ENCODE data around the gene NSUN4. TPM values are rescaled to one million over a fixed set of nuclear protein-coding genes. Genes with fewer than 3 reads are reported as not detected.

The NSUN4 gene
- total and polyA plus RNA-seq, 9 donors, result 9.0 to 15.5 (median 12.1) TPM

DNA sequence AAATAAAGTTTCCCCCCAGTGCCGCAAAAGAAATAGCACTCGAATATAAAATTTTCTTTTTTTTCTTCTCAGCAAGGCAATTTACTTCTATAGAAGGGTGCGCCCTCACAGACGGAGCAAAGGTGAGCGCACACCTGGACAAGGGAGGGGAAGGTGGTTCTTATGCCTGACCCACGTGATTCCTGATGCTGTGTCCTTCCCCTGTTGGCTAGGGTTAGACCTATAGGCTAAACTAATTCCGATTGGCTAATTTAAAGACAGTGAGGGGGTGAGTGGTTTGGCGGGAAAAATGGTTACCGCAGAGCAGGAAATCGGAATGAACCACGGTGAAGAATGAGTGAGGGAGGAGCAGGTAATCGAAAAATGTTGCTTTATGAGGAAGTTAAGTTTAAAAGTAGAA lies 52.9 kb downstream of the NSUN4 start:
- no peak overlapping the region for H3K4me3 ChIP-seq (ENCODE audit: low read length)

GRCh38 chr1:46394108-46394871 lies 53.7 kb downstream of the NSUN4 start, which contains the start of gene FAAH:
Gene FAAH (plus strand): TSS chr1:46394317. CDS start chr1:46394349, 32 bp downstream.
- H3K9me3 ChIP-seq (replicated peaks; ENCODE audit: control insufficient read depth, low read depth, low read length), result peaks cover 13% of the 10 kb centered on the region
- H3K27me3 ChIP-seq (ENCODE audit: control insufficient read depth, insufficient read depth, low read length), result peaks cover 29% of the 10 kb centered on the region
- peak; percentile 78 for DNase-seq
- H3K36me3 ChIP-seq (ENCODE audit: control insufficient read depth, insufficient read depth, low read length), result no peaks in the 10 kb centered on the region
- peak within 1 kb of the TSS; percentile 40 for H3K4me3 ChIP-seq (ENCODE audit: low read length)
- 1% methylated on average over 65 of the region's 75 CpGs for WGBS (ENCODE audit: insufficient coverage)
- no peak within 1 kb of the TSS for H3K27ac ChIP-seq (ENCODE audit: low read length)
- peaks cover 25% of the 10 kb centered on the region for H3K4me1 ChIP-seq (ENCODE audit: control insufficient read depth, insufficient read depth, low read length)

More for the DNA sequence above, 52.9 kb downstream of the NSUN4 start:
- Histone ChIP-seq H3K36me3 (ENCODE audit: control insufficient read depth, insufficient read depth, low read length) (no peaks in the 10 kb centered on the region), H3K9me3 (replicated peaks; ENCODE audit: control insufficient read depth, low read depth, low read length) (peaks cover 13% of the 10 kb centered on the region), H3K4me1 (ENCODE audit: control insufficient read depth, insufficient read depth, low read length) (peaks cover 25% of the 10 kb centered on the region), H3K27ac (ENCODE audit: low read length) (no peak overlapping the region), H3K27me3 (ENCODE audit: control insufficient read depth, insufficient read depth, low read length) (peaks cover 29% of the 10 kb centered on the region)
- WGBS (ENCODE audit: insufficient coverage), result 89% methylated on average over 8 of the region's 12 CpGs
- DNase-seq, result no peak

GRCh38 chr1:46394872-46395465 lies 54.4 kb downstream of the NSUN4 start:
- 16% methylated on average over 16 of the region's 17 CpGs for WGBS (ENCODE audit: insufficient coverage)
- peaks cover 29% of the 10 kb centered on the region for H3K27me3 ChIP-seq (ENCODE audit: control insufficient read depth, insufficient read depth, low read length)
- no peak overlapping the region for H3K27ac ChIP-seq (ENCODE audit: low read length)
- peaks cover 13% of the 10 kb centered on the region for H3K9me3 ChIP-seq (replicated peaks; ENCODE audit: control insufficient read depth, low read depth, low read length)
- DNase-seq, result peak; percentile 66
- H3K4me1 ChIP-seq (ENCODE audit: control insufficient read depth, insufficient read depth, low read length), result peaks cover 25% of the 10 kb centered on the region
- H3K4me3 ChIP-seq (ENCODE audit: low read length), result peak overlapping the region; percentile 40
- H3K36me3 ChIP-seq (ENCODE audit: control insufficient read depth, insufficient read depth, low read length), result no peaks in the 10 kb centered on the region

- DNase-seq, result no peak
- H3K9me3 ChIP-seq (replicated peaks; ENCODE audit: control insufficient read depth, low read depth, low read length), result peaks cover 13% of the 10 kb centered on the region
- H3K4me3 ChIP-seq (ENCODE audit: low read length), result no peak overlapping the region
- H3K27me3 ChIP-seq (ENCODE audit: control insufficient read depth, insufficient read depth, low read length), result peaks cover 29% of the 10 kb centered on the region
- no peak overlapping the region for H3K27ac ChIP-seq (ENCODE audit: low read length)
- H3K36me3 ChIP-seq (ENCODE audit: control insufficient read depth, insufficient read depth, low read length), result no peaks in the 10 kb centered on the region
- peaks cover 35% of the 10 kb centered on the region for H3K4me1 ChIP-seq (ENCODE audit: control insufficient read depth, insufficient read depth, low read length)
- WGBS (ENCODE audit: insufficient coverage), result 59% methylated on average over 7 of the region's 10 CpGs
These were observed 56.1 kb downstream of the NSUN4 start for GRCh38 chr1:46396441-46397398.

- Histone ChIP-seq H3K4me1 (ENCODE audit: control insufficient read depth, insufficient read depth, low read length) (peaks cover 39% of the 10 kb centered on the region), H3K27ac (ENCODE audit: low read length) (peak overlapping the region; percentile 37), H3K36me3 (ENCODE audit: control insufficient read depth, insufficient read depth, low read length) (no peaks in the 10 kb centered on the region), H3K9me3 (replicated peaks; ENCODE audit: control insufficient read depth, low read depth, low read length) (no peaks in the 10 kb centered on the region), H3K4me3 (ENCODE audit: low read length) (no peak overlapping the region), H3K27me3 (ENCODE audit: control insufficient read depth, insufficient read depth, low read length) (peaks cover 14% of the 10 kb centered on the region)
- WGBS (ENCODE audit: insufficient coverage), result 38% methylated on average over 6 of the region's 9 CpGs
- DNase-seq, result no peak
These were observed 58.7 kb downstream of the NSUN4 start for GRCh38 chr1:46399307-46399706.

- H3K36me3 ChIP-seq (ENCODE audit: control insufficient read depth, insufficient read depth, low read length), result no peaks in the 10 kb centered on the region
- no peaks in the 10 kb centered on the region for H3K9me3 ChIP-seq (replicated peaks; ENCODE audit: control insufficient read depth, low read depth, low read length)
- WGBS (ENCODE audit: insufficient coverage), result 48% methylated on average over 4 of the region's 4 CpGs
- peaks cover 28% of the 10 kb centered on the region for H3K4me1 ChIP-seq (ENCODE audit: control insufficient read depth, insufficient read depth, low read length)
- no peak overlapping the region for H3K4me3 ChIP-seq (ENCODE audit: low read length)
- DNase-seq, result no peak
- H3K27me3 ChIP-seq (ENCODE audit: control insufficient read depth, insufficient read depth, low read length), result peaks cover 6% of the 10 kb centered on the region
- peak overlapping the region; percentile 7 for H3K27ac ChIP-seq (ENCODE audit: low read length)
These were observed 59.8 kb downstream of the NSUN4 start for GRCh38 chr1:46400421-46400820.

DNA sequence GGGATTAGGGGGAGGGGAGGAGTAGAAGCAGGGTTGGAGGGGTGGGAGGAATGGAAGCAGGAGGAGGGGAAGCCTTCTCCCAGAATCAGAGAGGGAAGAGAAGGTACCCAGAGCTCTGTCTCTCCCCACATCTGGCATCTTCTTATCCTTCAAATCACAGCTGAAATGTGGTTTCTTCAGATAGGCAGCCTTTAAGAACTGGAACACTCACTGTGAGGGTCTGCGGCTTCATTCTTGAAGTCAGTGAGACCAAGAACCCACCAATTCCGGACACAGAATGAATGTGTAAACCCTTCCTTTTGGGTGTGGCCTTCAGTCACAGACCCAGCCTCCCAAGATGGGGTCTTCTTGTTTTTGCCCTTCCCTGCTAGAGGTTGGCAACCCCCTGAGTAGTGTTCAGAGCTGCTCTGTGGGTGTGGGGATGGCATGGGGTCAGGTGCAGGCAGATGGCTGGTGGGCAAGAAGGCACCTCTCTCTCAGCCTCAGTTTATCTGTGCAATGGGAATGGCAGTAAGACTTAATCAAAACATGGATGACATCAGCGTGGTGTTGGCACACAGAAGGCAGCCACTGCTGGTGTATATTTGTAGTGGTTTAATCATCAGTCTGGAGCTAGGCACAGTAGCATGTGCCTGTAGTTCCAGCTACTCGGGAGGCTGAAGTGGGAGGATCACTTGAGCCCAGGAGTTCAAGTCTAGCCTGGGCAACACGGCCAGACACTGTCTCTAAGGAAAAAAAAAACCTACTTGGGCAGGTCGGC lies 60.7 kb downstream of the NSUN4 start:
- Histone ChIP-seq H3K36me3 (ENCODE audit: control insufficient read depth, insufficient read depth, low read length) (no peaks in the 10 kb centered on the region), H3K9me3 (replicated peaks; ENCODE audit: control insufficient read depth, low read depth, low read length) (no peaks in the 10 kb centered on the region), H3K4me3 (ENCODE audit: low read length) (no peak overlapping the region), H3K4me1 (ENCODE audit: control insufficient read depth, insufficient read depth, low read length) (peaks cover 31% of the 10 kb centered on the region), H3K27me3 (ENCODE audit: control insufficient read depth, insufficient read depth, low read length) (peaks cover 5% of the 10 kb centered on the region), H3K27ac (ENCODE audit: low read length) (no peak overlapping the region)
- WGBS (ENCODE audit: insufficient coverage), result 62% methylated on average over 5 of the region's 6 CpGs
- DNase-seq, result no peak

DNA sequence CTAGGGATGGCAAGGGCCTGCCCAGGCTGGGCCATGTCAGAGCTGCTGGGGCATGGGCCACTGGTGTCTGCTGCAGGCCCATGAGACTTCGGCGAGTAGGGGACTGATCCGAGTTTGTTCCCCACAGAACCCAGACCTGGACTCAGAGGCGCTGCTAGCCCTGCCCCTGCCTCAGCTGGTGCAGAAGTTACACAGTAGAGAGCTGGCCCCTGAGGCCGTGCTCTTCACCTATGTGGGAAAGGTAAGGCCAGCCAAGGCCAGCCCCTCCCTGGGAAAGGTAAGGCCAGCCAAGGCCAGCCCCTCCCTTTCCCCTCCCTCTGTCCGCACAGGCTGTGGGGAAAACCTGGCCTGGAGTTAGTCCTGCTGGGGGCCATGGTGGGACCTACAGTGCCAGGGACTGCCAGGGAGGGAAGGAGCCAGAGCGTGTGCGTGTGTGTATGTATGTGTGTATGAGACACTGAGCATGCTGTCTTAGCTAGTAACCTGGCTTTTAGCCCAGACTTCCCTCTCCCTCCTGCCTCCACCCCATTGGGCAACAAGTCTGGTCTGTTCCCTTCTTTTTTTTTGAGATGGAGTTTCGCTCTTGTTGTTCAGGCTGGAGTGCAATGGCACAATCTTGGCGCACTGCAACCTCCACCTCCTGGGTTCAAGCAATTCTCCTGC lies 61.5 kb downstream of the NSUN4 start:
- no peak overlapping the region for H3K27ac ChIP-seq (ENCODE audit: low read length)
- no peaks in the 10 kb centered on the region for H3K36me3 ChIP-seq (ENCODE audit: control insufficient read depth, insufficient read depth, low read length)
- H3K27me3 ChIP-seq (ENCODE audit: control insufficient read depth, insufficient read depth, low read length), result peaks cover under 1% of the 10 kb centered on the region
- H3K4me1 ChIP-seq (ENCODE audit: control insufficient read depth, insufficient read depth, low read length), result peaks cover 32% of the 10 kb centered on the region
- H3K9me3 ChIP-seq (replicated peaks; ENCODE audit: control insufficient read depth, low read depth, low read length), result no peaks in the 10 kb centered on the region
- WGBS (ENCODE audit: insufficient coverage), result 27% methylated on average over 5 of the region's 10 CpGs
- DNase-seq, result peak; percentile 87
- H3K4me3 ChIP-seq (ENCODE audit: low read length), result no peak overlapping the region

- 87% methylated on average over 3 of the region's 5 CpGs for WGBS (ENCODE audit: insufficient coverage)
- Histone ChIP-seq H3K9me3 (replicated peaks; ENCODE audit: control insufficient read depth, low read depth, low read length) (no peaks in the 10 kb centered on the region), H3K36me3 (ENCODE audit: control insufficient read depth, insufficient read depth, low read length) (peaks cover 3% of the 10 kb centered on the region), H3K4me3 (ENCODE audit: low read length) (no peak overlapping the region), H3K27me3 (ENCODE audit: control insufficient read depth, insufficient read depth, low read length) (no peaks in the 10 kb centered on the region), H3K4me1 (ENCODE audit: control insufficient read depth, insufficient read depth, low read length) (peaks cover 31% of the 10 kb centered on the region), H3K27ac (ENCODE audit: low read length) (no peak overlapping the region)
- DNase-seq, result no peak
These were observed 63.3 kb downstream of the NSUN4 start for GRCh38 chr1:46403916-46404315.
